ENCODE data around the gene RIPK4. TPM values are rescaled to one million over a fixed set of nuclear protein-coding genes. Genes with fewer than 3 reads are reported as not detected.

RIPK4 gene
- total and polyA plus RNA-seq, 2 of the 13 experiments (the other 11 are each of a cell fraction or from before 2014, with no cell fraction given): 3.1 to 4.9 TPM

DNA sequence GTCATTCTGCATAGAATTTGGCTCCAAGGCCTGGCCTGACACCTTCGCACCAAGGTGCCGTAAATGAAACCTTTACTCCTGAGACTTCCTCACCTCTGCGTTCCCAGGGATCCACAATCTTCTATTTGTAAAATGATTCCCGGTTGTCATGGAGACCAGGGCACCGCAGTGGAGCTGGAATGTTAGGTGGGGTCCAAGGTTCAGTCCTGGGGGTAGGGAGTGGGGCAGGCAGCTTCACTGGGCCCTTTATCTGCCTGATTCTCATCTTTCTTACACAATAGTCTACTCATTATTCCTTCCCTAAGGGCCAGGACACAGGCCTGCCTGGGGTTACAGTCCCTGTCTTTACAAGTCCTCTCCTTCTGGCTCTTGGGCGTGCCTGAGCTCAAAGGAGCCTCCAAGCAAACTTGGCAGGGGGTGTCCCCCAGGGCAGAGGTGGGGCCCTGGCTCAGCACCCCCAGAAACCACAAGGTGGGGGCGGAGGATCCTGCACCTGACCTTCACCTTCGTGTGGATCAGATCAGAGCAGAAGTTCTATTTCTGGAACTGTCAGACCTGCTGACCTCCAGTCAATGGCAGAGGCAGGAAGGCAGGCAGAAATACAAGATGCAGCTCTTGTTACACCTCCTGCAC, 51.1 kb downstream of the RIPK4 start (continued):
- peak; percentile 95 for TF ChIP-seq PHF21A (CRISPR knock-in tag; IDR thresholded peaks at IDR 0.05)
- TF ChIP-seq SMARCC2 (IDR thresholded peaks at IDR 0.05): peak; percentile 65; the same call in 1 of the 2 replicates
- TF ChIP-seq, protein P1, sequence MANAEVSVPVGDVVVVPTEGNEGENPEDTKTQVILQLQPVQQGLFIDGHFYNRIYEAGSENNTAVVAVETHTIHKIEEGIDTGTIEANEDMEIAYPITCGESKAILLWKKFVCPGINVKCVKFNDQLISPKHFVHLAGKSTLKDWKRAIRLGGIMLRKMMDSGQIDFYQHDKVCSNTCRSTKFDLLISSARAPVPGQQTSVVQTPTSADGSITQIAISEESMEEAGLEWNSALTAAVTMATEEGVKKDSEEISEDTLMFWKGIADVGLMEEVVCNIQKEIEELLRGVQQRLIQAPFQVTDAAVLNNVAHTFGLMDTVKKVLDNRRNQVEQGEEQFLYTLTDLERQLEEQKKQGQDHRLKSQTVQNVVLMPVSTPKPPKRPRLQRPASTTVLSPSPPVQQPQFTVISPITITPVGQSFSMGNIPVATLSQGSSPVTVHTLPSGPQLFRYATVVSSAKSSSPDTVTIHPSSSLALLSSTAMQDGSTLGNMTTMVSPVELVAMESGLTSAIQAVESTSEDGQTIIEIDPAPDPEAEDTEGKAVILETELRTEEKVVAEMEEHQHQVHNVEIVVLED (CRISPR knock-in tag; IDR thresholded peaks at IDR 0.05; ENCODE audit: borderline replicate concordance): 0 out of 2 replicates have a peak, but pooled peaks have one; percentile 34
- no peak for TF ChIP-seq TRIM24 (CRISPR knock-in tag; IDR thresholded peaks at IDR 0.05)
- TF ChIP-seq ZNF674 (CRISPR knock-in tag; IDR thresholded peaks at IDR 0.05; ENCODE audit: low read depth): no peak
- peak; percentile 45; the same call in 1 of the 2 replicates for TF ChIP-seq ZNF501 (CRISPR knock-in tag; IDR thresholded peaks at IDR 0.05)
- TF ChIP-seq ATF7-NPFF (CRISPR knock-in tag; IDR thresholded peaks at IDR 0.05; ENCODE audit: low read depth): 0 out of 2 replicates have a peak, but pooled peaks have one; percentile 21
- peak; percentile 63; the same call in 1 of the 2 replicates for TF ChIP-seq ZNF746 (CRISPR knock-in tag; IDR thresholded peaks at IDR 0.05)
- TF ChIP-seq, protein P2, sequence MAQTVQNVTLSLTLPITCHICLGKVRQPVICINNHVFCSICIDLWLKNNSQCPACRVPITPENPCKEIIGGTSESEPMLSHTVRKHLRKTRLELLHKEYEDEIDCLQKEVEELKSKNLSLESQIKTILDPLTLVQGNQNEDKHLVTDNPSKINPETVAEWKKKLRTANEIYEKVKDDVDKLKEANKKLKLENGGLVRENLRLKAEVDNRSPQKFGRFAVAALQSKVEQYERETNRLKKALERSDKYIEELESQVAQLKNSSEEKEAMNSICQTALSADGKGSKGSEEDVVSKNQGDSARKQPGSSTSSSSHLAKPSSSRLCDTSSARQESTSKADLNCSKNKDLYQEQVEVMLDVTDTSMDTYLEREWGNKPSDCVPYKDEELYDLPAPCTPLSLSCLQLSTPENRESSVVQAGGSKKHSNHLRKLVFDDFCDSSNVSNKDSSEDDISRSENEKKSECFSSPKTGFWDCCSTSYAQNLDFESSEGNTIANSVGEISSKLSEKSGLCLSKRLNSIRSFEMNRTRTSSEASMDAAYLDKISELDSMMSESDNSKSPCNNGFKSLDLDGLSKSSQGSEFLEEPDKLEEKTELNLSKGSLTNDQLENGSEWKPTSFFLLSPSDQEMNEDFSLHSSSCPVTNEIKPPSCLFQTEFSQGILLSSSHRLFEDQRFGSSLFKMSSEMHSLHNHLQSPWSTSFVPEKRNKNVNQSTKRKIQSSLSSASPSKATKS (CRISPR knock-in tag; IDR thresholded peaks at IDR 0.05): no peak
- peak; percentile 69; the same call in 1 of the 2 replicates for TF ChIP-seq NR2F2 (IDR thresholded peaks at IDR 0.05; ENCODE audit: borderline replicate concordance, low read depth)
- peak; percentile 83 for TF ChIP-seq TBL1XR1 (IDR thresholded peaks at IDR 0.05; ENCODE audit: borderline replicate concordance, low read length, partially characterized antibody)
- TF ChIP-seq, protein P3, sequence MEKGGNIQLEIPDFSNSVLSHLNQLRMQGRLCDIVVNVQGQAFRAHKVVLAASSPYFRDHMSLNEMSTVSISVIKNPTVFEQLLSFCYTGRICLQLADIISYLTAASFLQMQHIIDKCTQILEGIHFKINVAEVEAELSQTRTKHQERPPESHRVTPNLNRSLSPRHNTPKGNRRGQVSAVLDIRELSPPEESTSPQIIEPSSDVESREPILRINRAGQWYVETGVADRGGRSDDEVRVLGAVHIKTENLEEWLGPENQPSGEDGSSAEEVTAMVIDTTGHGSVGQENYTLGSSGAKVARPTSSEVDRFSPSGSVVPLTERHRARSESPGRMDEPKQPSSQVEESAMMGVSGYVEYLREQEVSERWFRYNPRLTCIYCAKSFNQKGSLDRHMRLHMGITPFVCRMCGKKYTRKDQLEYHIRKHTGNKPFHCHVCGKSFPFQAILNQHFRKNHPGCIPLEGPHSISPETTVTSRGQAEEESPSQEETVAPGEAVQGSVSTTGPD (CRISPR knock-in tag; IDR thresholded peaks at IDR 0.05): no peak
- TF ChIP-seq, protein P4, sequence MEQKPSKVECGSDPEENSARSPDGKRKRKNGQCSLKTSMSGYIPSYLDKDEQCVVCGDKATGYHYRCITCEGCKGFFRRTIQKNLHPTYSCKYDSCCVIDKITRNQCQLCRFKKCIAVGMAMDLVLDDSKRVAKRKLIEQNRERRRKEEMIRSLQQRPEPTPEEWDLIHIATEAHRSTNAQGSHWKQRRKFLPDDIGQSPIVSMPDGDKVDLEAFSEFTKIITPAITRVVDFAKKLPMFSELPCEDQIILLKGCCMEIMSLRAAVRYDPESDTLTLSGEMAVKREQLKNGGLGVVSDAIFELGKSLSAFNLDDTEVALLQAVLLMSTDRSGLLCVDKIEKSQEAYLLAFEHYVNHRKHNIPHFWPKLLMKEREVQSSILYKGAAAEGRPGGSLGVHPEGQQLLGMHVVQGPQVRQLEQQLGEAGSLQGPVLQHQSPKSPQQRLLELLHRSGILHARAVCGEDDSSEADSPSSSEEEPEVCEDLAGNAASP (CRISPR knock-in tag; IDR thresholded peaks at IDR 0.05; ENCODE audit: borderline replicate concordance): peak; percentile 57; the same call in 1 of the 2 replicates
- TF ChIP-seq, protein P5, sequence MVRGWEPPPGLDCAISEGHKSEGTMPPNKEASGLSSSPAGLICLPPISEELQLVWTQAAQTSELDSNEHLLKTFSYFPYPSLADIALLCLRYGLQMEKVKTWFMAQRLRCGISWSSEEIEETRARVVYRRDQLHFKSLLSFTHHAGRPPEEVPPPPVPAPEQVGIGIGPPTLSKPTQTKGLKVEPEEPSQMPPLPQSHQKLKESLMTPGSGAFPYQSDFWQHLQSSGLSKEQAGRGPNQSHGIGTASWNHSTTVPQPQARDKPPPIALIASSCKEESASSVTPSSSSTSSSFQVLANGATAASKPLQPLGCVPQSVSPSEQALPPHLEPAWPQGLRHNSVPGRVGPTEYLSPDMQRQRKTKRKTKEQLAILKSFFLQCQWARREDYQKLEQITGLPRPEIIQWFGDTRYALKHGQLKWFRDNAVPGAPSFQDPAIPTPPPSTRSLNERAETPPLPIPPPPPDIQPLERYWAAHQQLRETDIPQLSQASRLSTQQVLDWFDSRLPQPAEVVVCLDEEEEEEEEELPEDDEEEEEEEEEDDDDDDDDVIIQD (CRISPR knock-in tag; IDR thresholded peaks at IDR 0.05; ENCODE audit: low read depth): peak; percentile 87; the same call in 1 of the 2 replicates
- peak; percentile 79 for TF ChIP-seq GFI1 (CRISPR knock-in tag; IDR thresholded peaks at IDR 0.05; ENCODE audit: borderline replicate concordance)
